Suprapubic skin (tissue), 4 donors: ENCODE measurements around the gene DIP2C.

Experiments
- EP300 ChIP-seq: sonication (generic); formaldehyde crosslinking; IDR thresholded peaks from one replicate; pipeline ENCODE4 v1.6.1; 2017; ENCODE audit warnings: antibody characterized with exemption
- POLR2A ChIP-seq, 2 donors: fragments of 450-650 bp; IDR thresholded peaks; one replicate each; pipeline ENCODE4 v1.6.1; 2017; ENCODE audit warnings: antibody characterized with exemption in 2 of 2, mild to moderate bottlenecking in 2 of 2, moderate library complexity in 2 of 2
- POLR2AphosphoS5 ChIP-seq, 3 donors: sonication (generic); formaldehyde crosslinking; IDR thresholded peaks; one replicate each; pipeline ENCODE4 v1.6.1; 2017; ENCODE audit warnings: antibody characterized with exemption in 3 of 3
- TF ChIP-seq, protein P1 (sequence below), 2 donors: fragments of 200-600 bp in 1 of 2; fragments of 450-650 bp in 1 of 2; sonication (generic) in 1 of 2; IDR thresholded peaks; one replicate each; pipeline ENCODE4 v1.5.1; 2016 to 2019; ENCODE audit warnings: antibody characterized with exemption in 2 of 2, mild to moderate bottlenecking in 1 of 2, moderate library complexity in 1 of 2

DNA sequence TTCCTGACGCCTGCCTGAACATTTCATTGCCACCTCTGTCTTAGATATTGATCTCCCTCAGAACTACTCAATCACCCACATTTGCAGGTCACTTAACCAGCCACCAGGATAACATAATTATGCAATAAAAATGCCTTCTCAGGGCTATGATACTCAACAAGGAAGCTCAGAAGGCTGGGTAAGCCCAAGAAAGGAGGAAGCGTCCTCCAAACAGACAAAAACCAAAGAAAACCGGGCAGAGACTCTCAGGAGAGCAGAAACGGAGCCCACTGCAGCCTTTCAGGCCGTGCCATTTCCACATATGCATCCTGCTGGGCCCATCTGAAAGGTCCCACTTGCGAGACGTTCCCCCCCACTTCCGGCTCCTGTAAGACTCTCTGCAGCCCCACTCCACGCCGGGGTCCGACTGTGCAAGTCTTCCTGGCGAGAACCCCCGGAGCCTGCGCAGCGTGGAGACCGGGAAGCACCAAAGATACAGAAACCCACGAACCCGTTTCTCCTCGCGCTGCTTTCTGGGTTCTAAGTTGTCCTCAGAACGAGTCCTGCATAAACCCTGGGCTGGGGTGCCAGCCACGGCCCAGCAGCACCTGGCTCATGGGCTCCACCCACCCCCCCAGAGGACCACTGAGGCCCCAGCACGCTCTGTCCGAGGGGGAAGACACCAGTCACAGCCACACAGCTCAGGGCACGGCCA, 83.7 kb downstream of the DIP2C start:
- TF ChIP-seq, protein P1, sequence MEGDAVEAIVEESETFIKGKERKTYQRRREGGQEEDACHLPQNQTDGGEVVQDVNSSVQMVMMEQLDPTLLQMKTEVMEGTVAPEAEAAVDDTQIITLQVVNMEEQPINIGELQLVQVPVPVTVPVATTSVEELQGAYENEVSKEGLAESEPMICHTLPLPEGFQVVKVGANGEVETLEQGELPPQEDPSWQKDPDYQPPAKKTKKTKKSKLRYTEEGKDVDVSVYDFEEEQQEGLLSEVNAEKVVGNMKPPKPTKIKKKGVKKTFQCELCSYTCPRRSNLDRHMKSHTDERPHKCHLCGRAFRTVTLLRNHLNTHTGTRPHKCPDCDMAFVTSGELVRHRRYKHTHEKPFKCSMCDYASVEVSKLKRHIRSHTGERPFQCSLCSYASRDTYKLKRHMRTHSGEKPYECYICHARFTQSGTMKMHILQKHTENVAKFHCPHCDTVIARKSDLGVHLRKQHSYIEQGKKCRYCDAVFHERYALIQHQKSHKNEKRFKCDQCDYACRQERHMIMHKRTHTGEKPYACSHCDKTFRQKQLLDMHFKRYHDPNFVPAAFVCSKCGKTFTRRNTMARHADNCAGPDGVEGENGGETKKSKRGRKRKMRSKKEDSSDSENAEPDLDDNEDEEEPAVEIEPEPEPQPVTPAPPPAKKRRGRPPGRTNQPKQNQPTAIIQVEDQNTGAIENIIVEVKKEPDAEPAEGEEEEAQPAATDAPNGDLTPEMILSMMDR (IDR thresholded peaks at IDR 0.05): no peak
- TF ChIP-seq POLR2A (IDR thresholded peaks at IDR 0.05): no peak
- TF ChIP-seq EP300: no peak
- no peak for TF ChIP-seq POLR2AphosphoS5 (IDR thresholded peaks at IDR 0.05)
